ENCODE data around the gene DOCK8. TPM values are rescaled to one million over a fixed set of nuclear protein-coding genes. Genes with fewer than 3 reads are reported as not detected.

DOCK8 gene
- total and polyA plus RNA-seq, 10 of the 15 experiments (the other 5 are each of a cell fraction or from before 2014, with no cell fraction given), result 35.4 to 100 (median 44.7) TPM

- no peak overlapping the region for H3K4me3 ChIP-seq
- H4K20me1 ChIP-seq (ENCODE audit: control insufficient read depth, insufficient read depth), result no peaks in the 10 kb centered on the region
- in situ Hi-C loops (cut with MboI) (no loop called here), intact Hi-C loops (cut with micrococcal nuclease; ENCODE audit: unreplicated experiment) (no loop called here)
- no peak overlapping the region for H2AFZ ChIP-seq (ENCODE audit: control insufficient read depth, low read depth, low read length)
- H3K4me1 ChIP-seq (ENCODE audit: control insufficient read depth, insufficient read depth, low read length), result no peaks in the 10 kb centered on the region
- H3K27ac ChIP-seq (ENCODE audit: control insufficient read depth, insufficient read depth), result no peak overlapping the region
- no peak overlapping the region for H3K9ac ChIP-seq (ENCODE audit: control insufficient read depth, insufficient read depth, low read length)
- H3K9me3 ChIP-seq (replicated peaks; ENCODE audit: control insufficient read depth, insufficient read depth, low read length), result no peaks in the 10 kb centered on the region
- H3K27me3 ChIP-seq (replicated peaks in 1 of 2; ENCODE audit: control insufficient read depth in 2 of 2, insufficient read depth in 2 of 2, low read length in 1 of 2), result no peaks in the 10 kb centered on the region
- ChIA-PET POLR2A (no interaction called here), CTCF (no interaction called here), SMC1A (ENCODE audit: uncharacterized antibody, unreplicated experiment) (no interaction called here), RAD21 (ENCODE audit: unreplicated experiment) (no interaction called here)
- no peak for DNase-seq (ENCODE audit: low read depth, low spot score)
- H3K36me3 ChIP-seq (ENCODE audit: control insufficient read depth in 2 of 2, insufficient read depth in 2 of 2, low read length in 1 of 2), result peaks cover 17 to 47% of the 10 kb centered on the region in 2 experiments
- H3K79me2 ChIP-seq (ENCODE audit: control insufficient read depth, insufficient read depth, low read length), result no peaks in the 10 kb centered on the region
- no peak for TF ChIP-seq SREBF2 (IDR thresholded peaks at IDR 0.05; ENCODE audit: low read length)
- TF ChIP-seq RELA (IDR thresholded peaks at IDR 0.05; ENCODE audit: borderline replicate concordance, partially characterized antibody), result no peak
- no peak for TF ChIP-seq TAF1 (IDR thresholded peaks at IDR 0.05; ENCODE audit: borderline replicate concordance, low read depth, low read length)
- TF ChIP-seq BACH1 (IDR thresholded peaks at IDR 0.05; ENCODE audit: borderline replicate concordance), result no peak
- TF ChIP-seq BHLHE40 (IDR thresholded peaks at IDR 0.05; ENCODE audit: borderline replicate concordance in 1 of 2, low read depth in 2 of 2, low read length in 1 of 2), result no peak
- TF ChIP-seq NBN (IDR thresholded peaks at IDR 0.05), result no peak
- no peak for TF ChIP-seq CREM (IDR thresholded peaks at IDR 0.05; ENCODE audit: low read depth)
- no peak for TF ChIP-seq HDGF (IDR thresholded peaks at IDR 0.05)
- no peak for TF ChIP-seq ASH2L (IDR thresholded peaks at IDR 0.05; ENCODE audit: borderline replicate concordance, low read depth)
- TF ChIP-seq JUNB (IDR thresholded peaks at IDR 0.05), result no peak
- no peak for TF ChIP-seq FOXM1 (IDR thresholded peaks at IDR 0.05; ENCODE audit: low read depth, low read length)
- no peak for TF ChIP-seq REST (IDR thresholded peaks at IDR 0.05; ENCODE audit: low read depth, low read length)
- TF ChIP-seq ZNF274 (IDR thresholded peaks at IDR 0.05; ENCODE audit: insufficient read depth, insufficient read length), result no peak
- no peak for TF ChIP-seq MYB (IDR thresholded peaks at IDR 0.05; ENCODE audit: borderline replicate concordance, low read depth, low read length)
- no peak for TF ChIP-seq SIN3A (IDR thresholded peaks at IDR 0.05; ENCODE audit: low read depth, low read length)
- TF ChIP-seq SRF (IDR thresholded peaks at IDR 0.05; ENCODE audit: low read depth in 2 of 2, low read length in 2 of 2), result no peak
- TF ChIP-seq EGR1 (IDR thresholded peaks at IDR 0.05; ENCODE audit: borderline replicate concordance in 1 of 2, low read depth in 2 of 2, low read length in 2 of 2), result no peak
- TF ChIP-seq NFYA (IDR thresholded peaks at IDR 0.05; ENCODE audit: borderline replicate concordance, low read depth, low read length), result no peak
- no TSS peak for BruUV-seq (replicated peaks)
- 96% methylated on average over 1 of the region's 1 CpG for WGBS (ENCODE audit: insufficient coverage, insufficient replicate concordance, low lambda C conversion rate, missing lambda C conversion rate)
- FAIRE-seq, result no peak
- no peak for ATAC-seq
- H3K4me2 ChIP-seq (ENCODE audit: control insufficient read depth, insufficient read depth), result no peak overlapping the region
These were observed 138.4 kb downstream of the DOCK8 start for GRCh38 chr9:353077-353476.

All from GM12878 (cell line).